Gastroesophageal sphincter (tissue), 4 donors: Measurements from ENCODE around the gene COL19A1. TPM values are rescaled to one million over a fixed set of nuclear protein-coding genes. Genes with fewer than 3 reads are reported as not detected.

Experiments
- ATAC-seq: fragments of 150-250 bp; one replicate; pipeline ENCODE4 v1.9.1; 2016; ENCODE audit warnings: mild to moderate bottlenecking, moderate library complexity
- H3K27ac ChIP-seq, 4 donors: fragments of 200-600 bp; sonication (generic) in 3 of 4; 1 replicate in 3 of 4; 2 replicates in 1 of 4; pipeline ENCODE4 v1.5.1; 2016 to 2019
- H3K27me3 ChIP-seq: fragments of 200-600 bp; sonication (generic); one replicate; pipeline ENCODE4 v1.5.1; 2019
- H3K36me3 ChIP-seq, 2 donors: fragments of 200-600 bp; sonication (generic); one replicate each; pipeline ENCODE4 v1.5.1; 2019; ENCODE audit warnings: control low read depth in 1 of 2
- H3K4me1 ChIP-seq, 3 donors: fragments of 200-600 bp; sonication (generic); 1 replicate in 2 of 3; 2 replicates in 1 of 3; pipeline ENCODE4 v1.5.1; 2016 to 2019; ENCODE audit warnings: control low read depth in 2 of 3
- H3K4me3 ChIP-seq, 2 donors: fragments of 200-600 bp; sonication (generic); one replicate each; pipeline ENCODE4 v1.5.1; 2019; ENCODE audit warnings: mild to moderate bottlenecking in 1 of 2, moderate library complexity in 1 of 2
- H3K9me3 ChIP-seq, 3 donors: fragments of 200-600 bp; sonication (generic); one replicate each; pipeline ENCODE4 v1.5.1; 2017 to 2019; ENCODE audit warnings: control low read depth in 2 of 3
- EP300 ChIP-seq: sonication (generic); formaldehyde crosslinking; IDR thresholded peaks from one replicate; pipeline ENCODE4 v1.6.1; 2017; ENCODE audit warnings: antibody characterized with exemption, mild to moderate bottlenecking
- POLR2A ChIP-seq, 2 donors: fragments of 450-650 bp; IDR thresholded peaks; one replicate each; pipeline ENCODE4 v1.6.1; 2017; ENCODE audit warnings: antibody characterized with exemption in 2 of 2, mild to moderate bottlenecking in 2 of 2, moderate library complexity in 1 of 2
- POLR2AphosphoS5 ChIP-seq: sonication (generic); formaldehyde crosslinking; IDR thresholded peaks from one replicate; pipeline ENCODE4 v1.6.1; 2017; ENCODE audit warnings: antibody characterized with exemption
- WGBS, 2 donors: methylation state at CpG; one replicate each; pipeline ENCODE4 v1.1.5; 2018; ENCODE audit warnings: low coverage in 1 of 2; 5-methylcytosine and 5-hydroxymethylcytosine counted together
- total RNA-seq, 4 donors: library from RNA; depleted of rRNA; stranded (reverse); fragments of >200 nt; gene quantifications; one replicate each; pipeline ENCODE4 v1.1.0, GENCODE V29; 2016
- TF ChIP-seq, protein P1 (sequence below), 4 experiments: fragments of 200-600 bp in 2 of 4; fragments of 450-650 bp in 2 of 4; sonication (generic) in 1 of 4; IDR thresholded peaks; one replicate each; pipeline ENCODE4 v1.5.1; 2017 to 2019; ENCODE audit warnings: antibody characterized with exemption in 4 of 4, mild to moderate bottlenecking in 2 of 4, moderate library complexity in 2 of 4

COL19A1 gene
- total RNA-seq, 4 donors from 2014 or later: 3.7 to 15.6 (median 6.5) TPM

DNA sequence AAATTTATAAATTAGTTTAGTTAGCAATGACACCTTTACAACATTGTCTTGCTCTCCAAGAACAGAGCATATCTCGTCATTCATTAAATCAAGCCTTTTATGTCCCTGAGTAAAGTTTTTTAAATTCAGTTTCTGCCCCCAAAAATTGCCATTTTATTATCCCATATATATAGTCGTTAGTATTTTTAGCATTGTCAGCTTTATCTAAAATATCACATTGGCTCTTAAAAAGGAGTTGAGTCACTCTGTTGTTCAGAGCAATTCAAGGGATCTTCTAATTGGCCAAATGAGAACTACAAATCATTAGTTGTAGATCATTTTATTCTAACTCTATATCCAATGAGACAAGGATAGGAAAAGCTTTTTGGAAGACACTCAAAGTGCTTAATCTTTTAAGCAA lies 309.4 kb downstream of the COL19A1 start:
- peaks cover 0 to 6% (median 0%) of the 10 kb centered on the region in 3 donors for H3K9me3 ChIP-seq
- WGBS, 2 donors: 64 to 97% methylated on average over 2 of the region's 2 CpGs
- no peaks in the 10 kb centered on the region for H3K27me3 ChIP-seq
- no peak overlapping the region for H3K4me3 ChIP-seq
- no peaks in the 10 kb centered on the region for H3K36me3 ChIP-seq
- H3K4me1 ChIP-seq: no peaks in the 10 kb centered on the region
- no peak for TF ChIP-seq POLR2AphosphoS5
- TF ChIP-seq POLR2A (IDR thresholded peaks at IDR 0.05): no peak
- no peak for TF ChIP-seq EP300
- TF ChIP-seq, protein P1, sequence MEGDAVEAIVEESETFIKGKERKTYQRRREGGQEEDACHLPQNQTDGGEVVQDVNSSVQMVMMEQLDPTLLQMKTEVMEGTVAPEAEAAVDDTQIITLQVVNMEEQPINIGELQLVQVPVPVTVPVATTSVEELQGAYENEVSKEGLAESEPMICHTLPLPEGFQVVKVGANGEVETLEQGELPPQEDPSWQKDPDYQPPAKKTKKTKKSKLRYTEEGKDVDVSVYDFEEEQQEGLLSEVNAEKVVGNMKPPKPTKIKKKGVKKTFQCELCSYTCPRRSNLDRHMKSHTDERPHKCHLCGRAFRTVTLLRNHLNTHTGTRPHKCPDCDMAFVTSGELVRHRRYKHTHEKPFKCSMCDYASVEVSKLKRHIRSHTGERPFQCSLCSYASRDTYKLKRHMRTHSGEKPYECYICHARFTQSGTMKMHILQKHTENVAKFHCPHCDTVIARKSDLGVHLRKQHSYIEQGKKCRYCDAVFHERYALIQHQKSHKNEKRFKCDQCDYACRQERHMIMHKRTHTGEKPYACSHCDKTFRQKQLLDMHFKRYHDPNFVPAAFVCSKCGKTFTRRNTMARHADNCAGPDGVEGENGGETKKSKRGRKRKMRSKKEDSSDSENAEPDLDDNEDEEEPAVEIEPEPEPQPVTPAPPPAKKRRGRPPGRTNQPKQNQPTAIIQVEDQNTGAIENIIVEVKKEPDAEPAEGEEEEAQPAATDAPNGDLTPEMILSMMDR (IDR thresholded peaks at IDR 0.05): no peak
- no peak for ATAC-seq
- no peak overlapping the region for H3K27ac ChIP-seq

DNA sequence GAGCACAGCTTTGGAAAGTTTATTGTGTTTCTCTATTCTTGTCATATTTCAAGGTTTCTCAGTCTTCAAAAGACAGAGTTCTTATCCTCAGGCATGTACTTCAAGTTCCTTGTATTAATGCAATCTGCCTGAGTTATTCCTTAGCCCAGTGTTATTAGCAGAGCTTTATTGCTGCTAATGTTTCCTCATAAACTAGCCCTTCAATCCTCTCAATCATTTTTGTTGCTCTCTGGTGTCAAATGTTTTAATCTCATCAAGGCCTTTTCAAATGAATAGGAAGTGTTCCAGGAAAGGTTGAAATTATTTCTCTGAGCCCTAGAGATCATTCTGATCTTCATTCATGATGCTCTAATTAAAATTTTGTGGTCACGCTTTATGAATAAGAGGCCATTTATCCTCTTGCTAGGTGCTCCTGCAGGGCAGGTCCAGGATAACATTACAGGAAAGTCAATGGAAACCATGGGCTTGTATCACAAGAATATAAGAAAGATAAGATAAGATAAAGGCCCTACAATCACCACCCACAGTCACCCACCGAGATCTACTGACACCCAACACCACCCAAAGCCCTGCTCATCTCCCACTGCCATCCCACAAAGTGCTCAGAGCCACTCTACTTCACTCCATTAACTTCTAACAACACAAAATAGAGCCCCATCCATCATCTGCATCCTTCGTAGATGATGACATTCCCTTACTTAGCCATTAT lies 310.6 kb downstream of the COL19A1 start:
- TF ChIP-seq, protein P1 (IDR thresholded peaks at IDR 0.05): no peak
- TF ChIP-seq EP300 (no peak), POLR2AphosphoS5 (no peak), POLR2A (IDR thresholded peaks at IDR 0.05) (no peak)
- Histone ChIP-seq H3K27ac (no peak overlapping the region), H3K9me3 (peaks cover 0 to 6% (median 0%) of the 10 kb centered on the region in 3 donors), H3K27me3 (no peaks in the 10 kb centered on the region), H3K4me1 (no peaks in the 10 kb centered on the region), H3K4me3 (no peak overlapping the region), H3K36me3 (no peaks in the 10 kb centered on the region)
- WGBS, 2 donors: 70 to 71% methylated on average over 2 to 3 of the region's 3 CpGs
- ATAC-seq: no peak

DNA sequence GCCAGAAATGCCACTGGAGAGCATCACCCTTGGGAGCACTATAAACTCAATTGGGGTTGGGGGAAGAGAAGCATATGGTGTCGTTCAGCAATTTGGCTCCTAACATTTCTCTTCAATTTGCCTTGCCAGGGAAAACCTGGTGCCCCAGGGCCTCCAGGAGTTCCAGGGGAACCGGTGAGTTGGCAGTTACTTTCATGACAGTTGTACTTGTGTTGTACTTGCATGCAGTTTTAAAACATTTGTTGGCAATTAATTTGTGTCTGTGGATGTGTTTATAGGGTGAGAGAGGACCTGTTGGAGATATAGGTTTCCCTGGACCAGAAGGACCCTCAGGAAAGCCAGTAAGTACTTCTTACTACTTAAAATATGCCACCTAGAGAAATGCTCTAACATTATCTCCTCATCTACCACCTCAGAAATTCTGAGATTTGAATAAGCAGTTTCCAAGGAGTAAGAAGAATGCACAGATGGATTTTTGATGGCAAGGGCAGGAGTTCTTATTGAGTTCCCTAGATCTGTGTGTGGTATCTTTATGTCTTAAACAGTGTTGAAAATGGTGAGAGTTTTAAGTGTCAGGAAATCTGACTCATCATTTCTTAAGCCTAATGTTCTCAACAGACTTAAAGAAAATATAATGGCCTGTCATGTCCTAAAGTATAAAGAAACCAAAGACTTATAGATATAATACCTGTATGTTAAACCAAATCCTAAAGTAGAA lies 314.0 kb downstream of the COL19A1 start:
- Histone ChIP-seq H3K4me1 (no peaks in the 10 kb centered on the region), H3K4me3 (no peak overlapping the region), H3K27ac (no peak overlapping the region), H3K36me3 (no peaks in the 10 kb centered on the region), H3K27me3 (no peaks in the 10 kb centered on the region), H3K9me3 (peaks cover 0 to 6% (median 0%) of the 10 kb centered on the region in 3 donors)
- ATAC-seq: no peak
- 75 to 87% methylated on average over 1 to 2 of the region's 2 CpGs for WGBS, 2 donors
- TF ChIP-seq EP300 (no peak), POLR2AphosphoS5 (no peak), POLR2A (IDR thresholded peaks at IDR 0.05) (no peak)
- TF ChIP-seq, protein P1 (IDR thresholded peaks at IDR 0.05): no peak

DNA sequence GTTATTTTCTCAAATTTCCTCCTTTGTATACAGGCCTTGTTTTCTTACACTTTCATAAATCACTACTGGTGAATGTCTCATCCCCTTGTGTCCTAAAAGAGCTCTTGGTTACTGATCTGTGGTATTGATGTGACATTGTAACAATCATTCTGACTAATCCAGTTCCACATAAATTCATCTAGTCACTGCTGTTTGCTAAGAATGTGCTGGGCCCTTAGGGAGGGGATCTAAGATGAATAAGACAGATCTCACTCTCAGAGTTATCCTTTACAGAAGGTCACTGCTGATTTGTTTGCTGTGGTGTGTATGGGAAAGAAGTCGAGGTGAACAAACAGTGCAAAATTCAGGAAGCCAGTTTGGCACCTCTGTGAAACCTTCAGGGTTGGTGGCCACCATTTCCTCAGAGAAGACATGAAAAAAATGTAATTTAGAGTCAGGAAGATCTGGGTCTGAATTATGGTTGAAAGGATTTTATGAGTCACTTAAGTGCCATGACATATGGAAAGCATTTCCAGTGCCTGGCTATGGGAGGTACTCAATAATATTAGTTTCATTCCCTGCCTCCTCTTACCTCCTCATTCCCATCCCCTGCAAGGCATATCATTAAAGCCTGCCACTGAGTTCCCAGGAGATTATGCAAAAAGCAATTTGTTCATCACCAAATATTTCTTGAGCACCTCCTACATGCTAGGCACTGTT lies 314.7 kb downstream of the COL19A1 start:
- H3K27me3 ChIP-seq: no peaks in the 10 kb centered on the region
- ATAC-seq: no peak
- no peaks in the 10 kb centered on the region for H3K4me1 ChIP-seq
- 44 to 75% methylated on average over 1 of the region's 1 CpG for WGBS, 2 donors
- H3K9me3 ChIP-seq: peaks cover 0 to 6% (median 0%) of the 10 kb centered on the region in 3 donors
- H3K4me3 ChIP-seq: no peak overlapping the region
- H3K27ac ChIP-seq: no peak overlapping the region
- no peak for TF ChIP-seq POLR2AphosphoS5
- no peak for TF ChIP-seq EP300
- TF ChIP-seq POLR2A (IDR thresholded peaks at IDR 0.05): no peak
- TF ChIP-seq, protein P1 (IDR thresholded peaks at IDR 0.05): no peak
- no peaks in the 10 kb centered on the region for H3K36me3 ChIP-seq
